ENCODE data around the gene FN1. TPM values are rescaled to one million over a fixed set of nuclear protein-coding genes. Genes with fewer than 3 reads are reported as not detected.

Gene FN1
- total RNA-seq, 3 donors from 2014 or later: 3.0 to 4.6 (median 3.9) TPM

- DNase-seq (no peak), ATAC-seq (no peak)
- no peaks in the 10 kb centered on the region for H3K36me3 Mint-ChIP-seq (ENCODE audit: insufficient read depth)
- no peaks in the 10 kb centered on the region for H3K9me3 Mint-ChIP-seq
- H3K4me3 Mint-ChIP-seq: peak overlapping the region; percentile 49
- peaks cover 20% of the 10 kb centered on the region for H3K4me1 Mint-ChIP-seq (ENCODE audit: low read depth)
- peaks cover 73% of the 10 kb centered on the region for H3K27me3 Mint-ChIP-seq (ENCODE audit: low read depth)
Observed at GRCh38 chr2:215434447-215435279, 1.2 kb downstream of the FN1 start.

DNA sequence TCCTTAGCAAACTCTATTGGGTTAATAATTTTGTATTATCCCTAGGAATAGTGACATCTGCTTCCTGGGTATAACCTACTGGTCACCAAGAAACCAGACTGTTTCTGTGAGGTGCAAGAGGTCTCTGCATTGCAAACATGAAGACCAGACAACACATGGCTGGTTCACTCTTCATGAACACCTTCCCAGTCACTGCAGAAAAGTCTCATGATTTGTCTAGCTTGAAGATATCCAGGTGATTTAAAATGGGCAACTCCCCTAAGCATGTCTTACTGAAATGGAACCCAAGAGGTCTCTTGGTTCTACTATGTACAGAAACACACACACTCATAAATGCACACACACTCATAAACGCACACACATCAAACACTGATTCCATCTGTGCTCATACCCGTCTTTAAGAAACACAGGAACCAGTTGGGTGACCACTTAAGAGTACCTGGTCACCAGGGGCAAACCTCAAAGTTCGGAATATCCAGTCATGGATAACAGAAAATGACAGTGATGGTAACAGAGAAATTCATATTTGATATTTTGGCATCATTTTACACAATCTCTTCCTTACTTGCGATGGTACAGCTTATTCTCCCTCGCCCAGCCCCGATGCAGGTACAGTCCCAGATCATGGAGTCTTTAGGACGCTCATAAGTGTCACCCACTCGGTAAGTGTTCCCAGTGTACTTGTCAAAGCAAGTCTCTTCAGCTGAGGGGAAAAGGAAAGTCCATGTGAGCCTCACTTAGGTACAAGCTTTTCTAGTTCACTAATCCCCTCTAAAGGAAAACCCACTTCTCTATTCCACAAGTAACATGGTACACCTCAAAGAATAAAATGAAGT, 2.9 kb downstream of the FN1 start:
- Mint-ChIP-seq H3K36me3 (ENCODE audit: insufficient read depth) (no peaks in the 10 kb centered on the region), H3K27me3 (ENCODE audit: low read depth) (peaks cover 70% of the 10 kb centered on the region), H3K9me3 (no peaks in the 10 kb centered on the region), H3K4me1 (ENCODE audit: low read depth) (peaks cover 20% of the 10 kb centered on the region), H3K4me3 (no peak overlapping the region)
- DNase-seq (no peak), ATAC-seq (no peak)

- DNase-seq: no peak
- Mint-ChIP-seq H3K27me3 (ENCODE audit: low read depth) (peaks cover 65% of the 10 kb centered on the region), H3K36me3 (ENCODE audit: insufficient read depth) (no peaks in the 10 kb centered on the region), H3K4me1 (ENCODE audit: low read depth) (peaks cover 19% of the 10 kb centered on the region), H3K9me3 (no peaks in the 10 kb centered on the region), H3K4me3 (no peak overlapping the region)
- ATAC-seq: no peak
Observed at GRCh38 chr2:215431778-215432758, 3.8 kb downstream of the FN1 start.

GRCh38 chr2:215431290-215431689, 4.6 kb downstream of the FN1 start:
- Mint-ChIP-seq H3K27me3 (ENCODE audit: low read depth) (peaks cover 57% of the 10 kb centered on the region), H3K4me3 (no peak overlapping the region), H3K4me1 (ENCODE audit: low read depth) (peaks cover 11% of the 10 kb centered on the region), H3K9me3 (no peaks in the 10 kb centered on the region), H3K36me3 (ENCODE audit: insufficient read depth) (no peaks in the 10 kb centered on the region)
- no peak for DNase-seq
- no peak for ATAC-seq

GRCh38 chr2:215430528-215431187, 5.2 kb downstream of the FN1 start:
- ATAC-seq (no peak), DNase-seq (no peak)
- Mint-ChIP-seq H3K9me3 (no peaks in the 10 kb centered on the region), H3K4me3 (no peak overlapping the region), H3K27me3 (ENCODE audit: low read depth) (peaks cover 57% of the 10 kb centered on the region), H3K4me1 (ENCODE audit: low read depth) (peaks cover 9% of the 10 kb centered on the region), H3K36me3 (ENCODE audit: insufficient read depth) (no peaks in the 10 kb centered on the region)

GRCh38 chr2:215429424-215429823, 6.4 kb downstream of the FN1 start:
- Mint-ChIP-seq H3K4me3 (no peak overlapping the region), H3K27me3 (ENCODE audit: low read depth) (peaks cover 46% of the 10 kb centered on the region)

GRCh38 chr2:215428060-215428910, 7.6 kb downstream of the FN1 start:
- DNase-seq (no peak), ATAC-seq (no peak)
- Mint-ChIP-seq H3K36me3 (ENCODE audit: insufficient read depth) (no peaks in the 10 kb centered on the region), H3K4me3 (no peak overlapping the region), H3K27me3 (ENCODE audit: low read depth) (peaks cover 41% of the 10 kb centered on the region), H3K9me3 (no peaks in the 10 kb centered on the region), H3K4me1 (ENCODE audit: low read depth) (no peaks in the 10 kb centered on the region)

More at GRCh38 chr2:215429424-215429823, 6.4 kb downstream of the FN1 start:
- no peaks in the 10 kb centered on the region for H3K4me1 Mint-ChIP-seq (ENCODE audit: low read depth)
- no peaks in the 10 kb centered on the region for H3K9me3 Mint-ChIP-seq
- DNase-seq: no peak
- H3K36me3 Mint-ChIP-seq (ENCODE audit: insufficient read depth): no peaks in the 10 kb centered on the region
- no peak for ATAC-seq

- no peak for ATAC-seq
- Mint-ChIP-seq H3K36me3 (ENCODE audit: insufficient read depth) (no peaks in the 10 kb centered on the region), H3K4me1 (ENCODE audit: low read depth) (no peaks in the 10 kb centered on the region), H3K9me3 (no peaks in the 10 kb centered on the region), H3K4me3 (no peak overlapping the region), H3K27me3 (ENCODE audit: low read depth) (peaks cover 36% of the 10 kb centered on the region)
- DNase-seq: no peak
Observed at GRCh38 chr2:215427585-215427984, 8.3 kb downstream of the FN1 start.

DNA sequence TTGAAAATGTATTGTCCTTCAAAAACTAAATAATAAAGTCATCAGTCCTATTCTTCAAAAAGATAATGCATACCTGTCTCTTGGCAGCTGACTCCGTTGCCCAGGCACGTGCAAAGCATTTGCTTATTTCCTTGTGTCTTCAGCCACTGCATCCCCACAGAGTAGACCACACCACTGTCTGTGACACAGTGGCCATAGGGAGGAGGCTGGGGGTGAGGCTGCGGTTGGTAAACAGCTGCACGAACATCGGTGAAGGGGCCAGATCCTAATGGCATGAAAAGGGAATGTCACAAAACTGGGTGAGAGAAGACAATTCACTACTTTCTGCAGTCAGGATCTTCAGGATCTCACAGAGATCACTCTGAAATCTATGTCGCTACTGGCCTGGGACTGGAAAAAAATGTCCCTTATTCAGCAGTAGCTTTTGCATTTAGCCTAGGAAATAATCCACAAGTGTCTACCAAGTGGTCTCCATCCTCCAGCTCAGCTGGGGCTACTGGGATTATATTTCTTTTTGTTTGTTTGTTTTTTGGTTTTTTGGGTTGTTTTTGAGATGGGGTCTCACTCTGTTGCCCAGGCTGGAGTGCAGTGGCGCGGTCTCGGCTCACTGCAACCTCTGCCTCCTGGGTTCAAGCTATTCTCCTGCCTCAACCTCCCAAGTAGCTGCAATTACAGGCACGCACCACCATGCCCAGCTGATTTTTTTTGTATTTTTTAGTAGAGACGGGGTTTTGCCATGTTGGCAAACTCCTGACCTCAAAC, 10.7 kb downstream of the FN1 start:
- no peak overlapping the region for H3K4me3 Mint-ChIP-seq
- H3K9me3 Mint-ChIP-seq: no peaks in the 10 kb centered on the region
- ATAC-seq: no peak
- no peaks in the 10 kb centered on the region for H3K36me3 Mint-ChIP-seq (ENCODE audit: insufficient read depth)
- no peak for DNase-seq
- peaks cover 30% of the 10 kb centered on the region for H3K27me3 Mint-ChIP-seq (ENCODE audit: low read depth)
- no peaks in the 10 kb centered on the region for H3K4me1 Mint-ChIP-seq (ENCODE audit: low read depth)

DNA sequence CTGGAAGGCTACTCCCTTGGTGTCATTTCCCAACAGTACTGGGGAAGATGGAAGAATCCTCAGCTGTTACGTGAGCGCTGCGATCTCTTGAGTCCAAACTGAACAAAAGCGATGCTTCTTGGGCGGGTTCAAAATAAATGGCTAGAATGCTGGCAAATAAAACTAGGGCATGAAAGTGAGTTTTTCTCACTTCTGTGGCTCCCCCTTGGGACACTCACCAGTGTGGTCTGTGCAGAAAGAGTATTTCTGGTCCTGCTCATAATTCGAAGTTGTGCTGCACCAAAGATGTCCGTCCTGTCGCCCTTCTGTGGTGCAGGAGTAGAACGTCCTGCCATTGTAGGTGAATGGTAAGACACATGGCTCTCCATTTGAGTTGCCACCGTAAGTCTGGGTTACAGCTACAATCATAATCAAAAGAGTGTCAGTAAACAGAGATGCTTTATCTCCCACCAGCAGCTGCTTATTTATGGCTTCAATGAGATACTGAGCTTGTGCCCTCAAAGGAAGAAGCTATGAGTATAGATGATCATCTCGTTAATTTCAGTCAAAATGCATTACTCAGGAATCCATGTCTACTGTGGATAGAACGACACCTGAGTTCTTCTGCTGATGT, 11.8 kb downstream of the FN1 start:
- Mint-ChIP-seq H3K36me3 (ENCODE audit: insufficient read depth) (no peaks in the 10 kb centered on the region), H3K9me3 (no peaks in the 10 kb centered on the region), H3K27me3 (ENCODE audit: low read depth) (peaks cover 26% of the 10 kb centered on the region), H3K4me3 (no peak overlapping the region), H3K4me1 (ENCODE audit: low read depth) (no peaks in the 10 kb centered on the region)
- ATAC-seq (no peak), DNase-seq (no peak)

- H3K27me3 Mint-ChIP-seq (ENCODE audit: low read depth): peaks cover 21% of the 10 kb centered on the region
- ATAC-seq: no peak
Observed at GRCh38 chr2:215423234-215423633, 12.6 kb downstream of the FN1 start.

DNA sequence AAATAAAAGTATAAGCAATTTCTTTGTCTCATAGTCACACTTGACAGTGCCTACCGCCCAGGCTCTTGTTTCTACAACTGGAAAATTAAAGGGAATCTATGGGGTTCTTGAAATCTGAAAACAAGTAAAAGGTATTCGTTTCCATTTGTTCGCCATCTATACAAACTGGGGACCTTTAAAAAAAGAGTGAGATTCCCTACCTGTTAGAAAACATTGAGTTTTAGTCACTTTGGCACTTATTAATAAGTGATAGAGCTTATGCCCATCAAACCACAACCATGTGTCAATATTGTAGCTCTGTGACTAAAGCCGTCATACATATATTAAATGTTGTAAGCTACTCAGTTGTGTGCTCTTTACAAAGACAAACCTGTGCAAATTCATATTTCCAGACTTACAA, 13.2 kb downstream of the FN1 start:
- Mint-ChIP-seq H3K4me3 (no peak overlapping the region), H3K4me1 (ENCODE audit: low read depth) (no peaks in the 10 kb centered on the region), H3K36me3 (ENCODE audit: insufficient read depth) (no peaks in the 10 kb centered on the region), H3K27me3 (ENCODE audit: low read depth) (peaks cover 18% of the 10 kb centered on the region), H3K9me3 (no peaks in the 10 kb centered on the region)
- DNase-seq (no peak), ATAC-seq (no peak)

More at GRCh38 chr2:215423234-215423633, 12.6 kb downstream of the FN1 start:
- Mint-ChIP-seq H3K36me3 (ENCODE audit: insufficient read depth) (no peaks in the 10 kb centered on the region), H3K9me3 (no peaks in the 10 kb centered on the region), H3K4me3 (no peak overlapping the region), H3K4me1 (ENCODE audit: low read depth) (no peaks in the 10 kb centered on the region)
- no peak for DNase-seq
